ENCODE data around the gene EIF3L.

EIF3L gene

GRCh38 chr22:37854946-37855345 lies 5.7 kb downstream of the EIF3L start:
- no peak for DNase-seq (ENCODE audit: low spot score)

- DNase-seq (ENCODE audit: low spot score): no peak
These were observed 6.2 kb downstream of the EIF3L start for GRCh38 chr22:37855462-37855861.

GRCh38 chr22:37860796-37861421 lies 11.7 kb downstream of the EIF3L start:
- DNase-seq (ENCODE audit: low spot score): no peak

- DNase-seq (ENCODE audit: low spot score): no peak
These were observed 13.5 kb downstream of the EIF3L start for GRCh38 chr22:37862570-37863325.

- no peak for DNase-seq (ENCODE audit: low spot score)
These were observed 16.3 kb downstream of the EIF3L start for GRCh38 chr22:37865510-37865909.

GRCh38 chr22:37870273-37870672 lies 21.1 kb downstream of the EIF3L start:
- DNase-seq (ENCODE audit: low spot score): no peak

GRCh38 chr22:37880668-37881440 lies 31.6 kb downstream of the EIF3L start:
- DNase-seq (ENCODE audit: low spot score): peak; percentile 76

GRCh38 chr22:37884420-37884819 lies 35.2 kb downstream of the EIF3L start:
- no peak for DNase-seq (ENCODE audit: low spot score)

- peak; percentile 85 for DNase-seq (ENCODE audit: low spot score)
These were observed 38.6 kb downstream of the EIF3L start for GRCh38 chr22:37887584-37888378.

GRCh38 chr22:37891926-37892325 lies 42.7 kb downstream of the EIF3L start:
- no peak for DNase-seq (ENCODE audit: low spot score)

GRCh38 chr22:37892566-37893335 lies 43.5 kb downstream of the EIF3L start:
- DNase-seq (ENCODE audit: low spot score): peak; percentile 98

- peak; percentile 56 for DNase-seq (ENCODE audit: low spot score)
These were observed 44.4 kb downstream of the EIF3L start for GRCh38 chr22:37893583-37893983.

GRCh38 chr22:37894939-37895670 lies 45.9 kb downstream of the EIF3L start:
- DNase-seq (ENCODE audit: low spot score): peak; percentile 55

GRCh38 chr22:37896181-37896592 lies 47.0 kb downstream of the EIF3L start:
- no peak for DNase-seq (ENCODE audit: low spot score)

GRCh38 chr22:37896939-37897338 lies 47.7 kb downstream of the EIF3L start:
- DNase-seq (ENCODE audit: low spot score): no peak

- DNase-seq (ENCODE audit: low spot score): no peak
These were observed 48.6 kb downstream of the EIF3L start for GRCh38 chr22:37897807-37898206.

- DNase-seq (ENCODE audit: low spot score): peak; percentile 89
These were observed 49.4 kb downstream of the EIF3L start for GRCh38 chr22:37898441-37899181.

- DNase-seq (ENCODE audit: low spot score): peak; percentile 57
These were observed 55.6 kb downstream of the EIF3L start for GRCh38 chr22:37904572-37905533.
